SH-SY5Y (cell line): Measurements from ENCODE around the gene PTGR3.
A peak's percentile ranks its signal among the peaks of the same experiment; 100 is the strongest.

Source experiments
- GATA2 ChIP-seq: IDR thresholded peaks from 2 replicates; pipeline ENCODE4 v1.6.1; 2011; ENCODE audit warnings: mild to moderate bottlenecking, low read depth, low read length
- GATA3 ChIP-seq: IDR thresholded peaks from 2 replicates; pipeline ENCODE4 v1.6.1; 2011; ENCODE audit warnings: low read depth, mild to moderate bottlenecking, low read length, moderate library complexity

The PTGR3 gene

GRCh38 chr18:75214766-75215510 lies 6.0 kb upstream of the PTGR3 start:
- peak; percentile 32; the same call in 1 of the 2 replicates for TF ChIP-seq GATA3
- peak; percentile 60 for TF ChIP-seq GATA2

GRCh38 chr18:75214332-75214690 lies 5.4 kb upstream of the PTGR3 start:
- TF ChIP-seq GATA3, result no peak
- TF ChIP-seq GATA2, result no peak

GRCh38 chr18:75213611-75214331 lies 4.8 kb upstream of the PTGR3 start:
- no peak for TF ChIP-seq GATA3
- no peak for TF ChIP-seq GATA2

GRCh38 chr18:75212751-75213090 lies 3.8 kb upstream of the PTGR3 start:
- TF ChIP-seq GATA2 (no peak), GATA3 (no peak)

- TF ChIP-seq GATA3, result no peak
- 0 out of 2 replicates have a peak, but pooled peaks have one; percentile 9 for TF ChIP-seq GATA2
Measured at GRCh38 chr18:75211953-75212750, 3.2 kb upstream of the PTGR3 start.

- TF ChIP-seq GATA3, result no peak
- TF ChIP-seq GATA2, result no peak
Measured at GRCh38 chr18:75211626-75211952, 2.6 kb upstream of the PTGR3 start.

- TF ChIP-seq GATA2, result no peak
- no peak for TF ChIP-seq GATA3
Measured at GRCh38 chr18:75211002-75211621, 2.2 kb upstream of the PTGR3 start.

GRCh38 chr18:75210274-75211001 lies 1.5 kb upstream of the PTGR3 start, which contains the start of gene TSHZ1:
Gene TSHZ1 (plus strand): TSS chr18:75210797. CDS start chr18:75211877, 1,080 bp downstream.
- TF ChIP-seq GATA2 (no peak), GATA3 (no peak)

- TF ChIP-seq GATA3, result no peak
- TF ChIP-seq GATA2, result no peak
Measured at GRCh38 chr18:75209951-75210258, 966 bp upstream of the PTGR3 start.

GRCh38 chr18:75208836-75209128 lies 157 bp downstream of the PTGR3 start:
- TF ChIP-seq GATA3 (no peak), GATA2 (no peak)

GRCh38 chr18:75208155-75208835 lies 644 bp downstream of the PTGR3 start:
- no peak for TF ChIP-seq GATA2
- TF ChIP-seq GATA3, result no peak

- TF ChIP-seq GATA3 (no peak), GATA2 (no peak)
Measured at GRCh38 chr18:75207310-75208154, 1.4 kb downstream of the PTGR3 start.
